ENCODE measurements around the gene ADM5. TPM values are rescaled to one million over a fixed set of nuclear protein-coding genes. Genes with fewer than 3 reads are reported as not detected.

ADM5 gene
- total RNA-seq, 4 donors from 2014 or later: 0.83 to 4.1 (median 2.5) TPM

- peaks cover 0 to 37% (median 16%) of the 10 kb centered on the region in 4 donors for H3K36me3 ChIP-seq
- 90% methylated on average over 2 of the region's 2 CpGs for WGBS
Measured at GRCh38 chr19:49667473-49667872, 21.9 kb upstream of the ADM5 start.

GRCh38 chr19:49669516-49669915 is 19.9 kb upstream of the ADM5 start:
- Histone ChIP-seq H3K4me3 (no peak overlapping the region), H3K27ac (replicated peaks in 1 of 4) (no peak overlapping the region), H3K9me3 (no peaks in the 10 kb centered on the region), H3K27me3 (no peaks in the 10 kb centered on the region), H3K4me1 (peaks cover 15 to 29% (median 20%) of the 10 kb centered on the region in 4 donors), H3K36me3 (peaks cover 0 to 29% (median 9%) of the 10 kb centered on the region in 4 donors)
- TF ChIP-seq POLR2A (IDR thresholded peaks at IDR 0.05; ENCODE audit: low read depth): no peak
- WGBS: 92% methylated on average over 3 of the region's 3 CpGs
- DNase-seq (ENCODE audit: extremely low spot score): no peak
- intact Hi-C loops (cut with DNase I): no loop called here

More at GRCh38 chr19:49667473-49667872, 21.9 kb upstream of the ADM5 start:
- no peak for DNase-seq (ENCODE audit: extremely low spot score)
- intact Hi-C loops (cut with DNase I): no loop called here
- no peak overlapping the region for H3K4me3 ChIP-seq
- H3K27ac ChIP-seq (replicated peaks in 1 of 4): no peak overlapping the region
- H3K27me3 ChIP-seq: no peaks in the 10 kb centered on the region
- no peaks in the 10 kb centered on the region for H3K9me3 ChIP-seq
- no peak for TF ChIP-seq POLR2A (IDR thresholded peaks at IDR 0.05; ENCODE audit: low read depth)
- no peak for TF ChIP-seq POLR2AphosphoS5 (IDR thresholded peaks at IDR 0.05)
- TF ChIP-seq EP300 (IDR thresholded peaks at IDR 0.05): no peak
- TF ChIP-seq CTCF (IDR thresholded peaks at IDR 0.05): no peak
- H3K4me1 ChIP-seq: peaks cover 23 to 43% (median 32%) of the 10 kb centered on the region in 4 donors

- H3K27me3 ChIP-seq: no peaks in the 10 kb centered on the region
- intact Hi-C loops (cut with DNase I): loop anchor here (5.0 kb wide), 1 partner anchor 100 kb away; no protein-coding TSS in a partner anchor
- H3K36me3 ChIP-seq: peaks cover 0 to 29% (median 9%) of the 10 kb centered on the region in 4 donors
- H3K4me1 ChIP-seq: peaks cover 10 to 21% (median 17%) of the 10 kb centered on the region in 4 donors
- WGBS: 30% methylated on average over 26 of the region's 28 CpGs
- no peak for DNase-seq (ENCODE audit: extremely low spot score)
- peak overlapping the region in 3 of 4 donors; percentile 48 to 60 (median 50) for H3K27ac ChIP-seq (replicated peaks in 1 of 4)
- TF ChIP-seq CTCF (IDR thresholded peaks at IDR 0.05) (peak; percentile 81 to 97 (median 83)), EP300 (IDR thresholded peaks at IDR 0.05) (no peak), POLR2AphosphoS5 (IDR thresholded peaks at IDR 0.05) (peak in 1 of 2 donors; percentile 64)
- H3K4me3 ChIP-seq: peak overlapping the region in 1 of 4 donors; percentile 27
- no peaks in the 10 kb centered on the region for H3K9me3 ChIP-seq
Measured at GRCh38 chr19:49672131-49672919, 17.1 kb upstream of the ADM5 start.

- peak overlapping the region; percentile 83 to 96 (median 88) for H3K27ac ChIP-seq (replicated peaks in 1 of 4)
- peaks cover 45 to 60% (median 55%) of the 10 kb centered on the region in 4 donors for H3K4me1 ChIP-seq
- no peak for DNase-seq (ENCODE audit: extremely low spot score)
- no peaks in the 10 kb centered on the region for H3K9me3 ChIP-seq
- intact Hi-C loops (cut with DNase I): loop anchor here (5.0 kb wide), 2 partner anchors 34 to 84 kb away; partner anchors contain the start of genes PRR12, RRAS and SCAF1
- WGBS: 1% methylated on average over 22 of the region's 27 CpGs
- H3K36me3 ChIP-seq: peaks cover 0 to 8% (median 5%) of the 10 kb centered on the region in 4 donors
- H3K4me3 ChIP-seq: peak overlapping the region; percentile 39 to 97 (median 50)
- TF ChIP-seq CTCF (IDR thresholded peaks at IDR 0.05) (peak in 1 of 3 experiments; percentile 3), POLR2AphosphoS5 (IDR thresholded peaks at IDR 0.05) (peak; percentile 56 to 64), EP300 (IDR thresholded peaks at IDR 0.05) (no peak)
- no peaks in the 10 kb centered on the region for H3K27me3 ChIP-seq
Measured at GRCh38 chr19:49676136-49676783, 13.1 kb upstream of the ADM5 start.

GRCh38 chr19:49676784-49677230 is 12.6 kb upstream of the ADM5 start:
- Histone ChIP-seq H3K4me3 (peak overlapping the region; percentile 76 to 99 (median 86)), H3K27ac (replicated peaks in 1 of 4) (peak overlapping the region; percentile 88 to 97 (median 94)), H3K27me3 (no peaks in the 10 kb centered on the region), H3K4me1 (peaks cover 45 to 64% (median 57%) of the 10 kb centered on the region in 4 donors), H3K36me3 (peaks cover 2 to 13% (median 11%) of the 10 kb centered on the region in 4 donors), H3K9me3 (no peaks in the 10 kb centered on the region)
- peak; percentile 100 for DNase-seq (ENCODE audit: extremely low spot score)
- no peak for TF ChIP-seq EP300 (IDR thresholded peaks at IDR 0.05)
- peak in 1 of 2 donors; percentile 2 for TF ChIP-seq POLR2AphosphoS5 (IDR thresholded peaks at IDR 0.05)
- TF ChIP-seq CTCF (IDR thresholded peaks at IDR 0.05): peak in 1 of 3 experiments; percentile 13
- intact Hi-C loops (cut with DNase I): loop anchor here (5.0 kb wide), 2 partner anchors 35 to 85 kb away; partner anchors contain the start of genes PRR12, RRAS and SCAF1
- WGBS: 3% methylated on average over 11 of the region's 34 CpGs
